Measurements from ENCODE around the gene SLC3A2. TPM values are rescaled to one million over a fixed set of nuclear protein-coding genes. Genes with fewer than 3 reads are reported as not detected.

Gene SLC3A2
- total and polyA plus RNA-seq, 10 donors: 48.7 to 138 (median 111) TPM

DNA sequence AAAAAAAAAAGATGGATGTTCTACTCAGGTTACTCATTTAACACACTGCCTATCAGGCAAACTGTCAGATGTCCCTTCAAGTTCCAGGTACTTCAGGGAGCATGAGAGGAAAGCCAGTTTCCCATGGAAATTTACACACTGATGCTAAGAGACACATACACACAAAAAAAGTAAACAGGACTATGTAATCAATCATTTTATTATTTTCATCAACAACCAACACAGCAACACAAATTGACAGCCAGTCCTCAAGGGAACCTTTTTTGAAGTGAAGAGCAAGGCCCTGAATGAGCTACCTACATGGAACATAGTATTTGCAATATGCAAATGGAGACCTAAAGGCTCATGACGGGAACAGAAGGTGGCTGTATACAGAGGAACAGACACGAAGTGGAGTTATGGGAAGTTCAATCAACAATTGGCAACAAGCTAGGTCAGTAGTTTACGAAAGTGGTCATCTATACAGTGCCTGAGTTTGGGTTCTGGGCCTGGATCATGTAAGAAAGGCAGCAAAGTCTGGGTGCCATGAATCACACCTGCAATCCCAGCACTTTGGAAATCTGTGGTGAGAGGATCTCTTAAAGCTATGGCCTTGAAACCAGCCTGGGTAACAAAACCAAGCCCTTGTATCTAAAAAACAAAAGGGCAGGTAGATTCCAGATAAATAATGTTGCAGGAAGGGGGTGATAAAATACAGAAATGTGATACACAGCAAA lies 28.7 kb upstream of the SLC3A2 start:
- peaks cover 0 to 39% (median 33%) of the 10 kb centered on the region in 6 donors for H3K36me3 ChIP-seq
- DNase-seq: no peak
- H3K27ac ChIP-seq: peak overlapping the region in 4 of 8 donors; percentile 13 to 42 (median 23)
- H3K4me3 ChIP-seq: no peak overlapping the region
- H3K9me3 ChIP-seq: no peaks in the 10 kb centered on the region
- H3K27me3 ChIP-seq (replicated peaks in 1 of 7): no peaks in the 10 kb centered on the region
- WGBS, 5 donors: 35 to 61% (median 50%) methylated on average over 3 of the region's 3 CpGs
- H3K4me1 ChIP-seq: peaks cover 18 to 58% (median 46%) of the 10 kb centered on the region in 6 donors
- intact Hi-C loops (cut with DNase I; ENCODE audit: low total_unique reads): no loop called here
- TF ChIP-seq, protein P1, sequence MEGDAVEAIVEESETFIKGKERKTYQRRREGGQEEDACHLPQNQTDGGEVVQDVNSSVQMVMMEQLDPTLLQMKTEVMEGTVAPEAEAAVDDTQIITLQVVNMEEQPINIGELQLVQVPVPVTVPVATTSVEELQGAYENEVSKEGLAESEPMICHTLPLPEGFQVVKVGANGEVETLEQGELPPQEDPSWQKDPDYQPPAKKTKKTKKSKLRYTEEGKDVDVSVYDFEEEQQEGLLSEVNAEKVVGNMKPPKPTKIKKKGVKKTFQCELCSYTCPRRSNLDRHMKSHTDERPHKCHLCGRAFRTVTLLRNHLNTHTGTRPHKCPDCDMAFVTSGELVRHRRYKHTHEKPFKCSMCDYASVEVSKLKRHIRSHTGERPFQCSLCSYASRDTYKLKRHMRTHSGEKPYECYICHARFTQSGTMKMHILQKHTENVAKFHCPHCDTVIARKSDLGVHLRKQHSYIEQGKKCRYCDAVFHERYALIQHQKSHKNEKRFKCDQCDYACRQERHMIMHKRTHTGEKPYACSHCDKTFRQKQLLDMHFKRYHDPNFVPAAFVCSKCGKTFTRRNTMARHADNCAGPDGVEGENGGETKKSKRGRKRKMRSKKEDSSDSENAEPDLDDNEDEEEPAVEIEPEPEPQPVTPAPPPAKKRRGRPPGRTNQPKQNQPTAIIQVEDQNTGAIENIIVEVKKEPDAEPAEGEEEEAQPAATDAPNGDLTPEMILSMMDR (IDR thresholded peaks at IDR 0.05 in 8 of 11, conservative IDR thresholded peaks at IDR 0.05 in 3 of 11): no peak
- no peak for TF ChIP-seq POLR2AphosphoS5 (IDR thresholded peaks at IDR 0.05)
- TF ChIP-seq POLR2A (IDR thresholded peaks at IDR 0.05): no peak

DNA sequence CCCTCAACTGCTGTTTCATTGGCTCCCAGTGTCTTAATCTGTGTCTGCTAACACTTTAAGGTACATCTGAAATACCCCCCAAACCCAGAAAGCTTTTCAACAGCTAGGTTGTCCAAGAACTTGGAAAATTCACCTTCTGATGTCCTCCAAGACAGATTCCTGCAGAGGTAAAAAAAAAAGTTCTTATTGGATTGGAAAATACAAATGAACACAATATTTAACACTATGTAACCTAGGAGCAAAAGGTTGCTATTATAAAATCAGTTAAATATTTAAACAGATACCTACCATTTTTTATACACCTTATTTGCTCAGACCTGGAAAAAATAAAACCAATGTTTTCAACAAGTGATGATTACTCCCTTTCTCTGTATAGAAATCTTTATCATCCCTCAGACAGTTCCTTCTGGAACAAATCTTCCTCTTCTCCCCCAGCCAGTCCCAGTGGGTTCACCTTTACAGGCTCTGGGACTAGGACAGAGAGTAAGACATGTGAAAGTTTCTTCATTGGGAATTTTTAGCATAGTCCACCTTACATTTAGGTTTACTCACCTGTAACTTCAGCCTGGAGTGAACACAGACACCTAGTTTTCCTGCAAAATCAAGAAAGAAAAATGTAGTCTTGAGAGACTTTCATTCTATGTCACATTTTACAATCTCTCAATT lies 28.0 kb upstream of the SLC3A2 start:
- H3K4me3 ChIP-seq: peak overlapping the region in 1 of 8 donors; percentile 83
- H3K36me3 ChIP-seq: peaks cover 0 to 39% (median 33%) of the 10 kb centered on the region in 6 donors
- no peak for DNase-seq
- H3K9me3 ChIP-seq: no peaks in the 10 kb centered on the region
- H3K27me3 ChIP-seq (replicated peaks in 1 of 7): no peaks in the 10 kb centered on the region
- TF ChIP-seq, protein P1 (IDR thresholded peaks at IDR 0.05 in 8 of 11, conservative IDR thresholded peaks at IDR 0.05 in 3 of 11): no peak
- TF ChIP-seq POLR2A (IDR thresholded peaks at IDR 0.05): no peak
- no peak for TF ChIP-seq POLR2AphosphoS5 (IDR thresholded peaks at IDR 0.05)
- peak overlapping the region in 1 of 8 donors; percentile 87 for H3K27ac ChIP-seq
- intact Hi-C loops (cut with DNase I; ENCODE audit: low total_unique reads): no loop called here
- peaks cover 22 to 65% (median 52%) of the 10 kb centered on the region in 6 donors for H3K4me1 ChIP-seq

DNA sequence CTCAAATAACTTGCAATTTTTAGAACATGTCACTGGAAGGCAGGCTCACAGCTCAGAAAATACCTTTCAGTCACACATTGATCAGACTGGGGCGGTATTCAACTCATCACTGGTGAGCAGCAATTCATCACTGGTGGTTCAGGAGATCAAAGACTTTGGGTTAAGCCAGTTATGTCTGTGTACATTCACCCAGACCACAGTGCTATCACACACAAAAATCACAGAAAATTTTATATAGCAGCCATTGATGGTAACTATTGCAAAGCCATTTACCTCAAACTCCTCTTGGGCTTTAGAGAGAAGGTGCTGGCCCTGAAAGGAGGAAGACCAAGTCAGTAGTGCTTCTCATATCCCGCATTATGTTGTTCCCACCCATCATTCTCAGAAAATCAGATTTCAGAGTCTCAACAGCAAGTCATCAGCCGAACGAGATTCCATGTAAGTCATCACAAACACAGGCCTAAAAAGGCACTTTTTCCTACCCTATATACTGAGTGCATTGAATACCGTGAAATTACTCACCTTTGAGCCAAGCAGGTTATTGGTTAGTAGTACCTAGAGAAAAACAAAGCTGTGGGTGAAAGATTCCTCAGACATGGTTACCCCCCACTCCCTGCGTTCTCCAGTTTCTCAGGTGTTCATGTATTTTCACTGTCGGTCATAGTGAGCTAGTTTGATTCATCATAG lies 27.3 kb upstream of the SLC3A2 start:
- intact Hi-C loops (cut with DNase I; ENCODE audit: low total_unique reads): no loop called here

More for the DNA sequence above, 27.3 kb upstream of the SLC3A2 start:
- H3K36me3 ChIP-seq: peaks cover 0 to 39% (median 33%) of the 10 kb centered on the region in 6 donors
- H3K9me3 ChIP-seq: no peaks in the 10 kb centered on the region
- H3K27me3 ChIP-seq (replicated peaks in 1 of 7): no peaks in the 10 kb centered on the region
- H3K27ac ChIP-seq: peak overlapping the region in 4 of 8 donors; percentile 85 to 90 (median 88)
- no peak for TF ChIP-seq POLR2AphosphoS5 (IDR thresholded peaks at IDR 0.05)
- TF ChIP-seq POLR2A (IDR thresholded peaks at IDR 0.05): no peak
- TF ChIP-seq, protein P1 (IDR thresholded peaks at IDR 0.05 in 8 of 11, conservative IDR thresholded peaks at IDR 0.05 in 3 of 11): no peak
- peak overlapping the region in 6 of 8 donors; percentile 61 to 95 (median 86) for H3K4me3 ChIP-seq
- DNase-seq: no peak
- WGBS, 5 donors: 56 to 60% (median 58%) methylated on average over 7 of the region's 7 CpGs
- peaks cover 22 to 72% (median 52%) of the 10 kb centered on the region in 6 donors for H3K4me1 ChIP-seq

Data from spleen (tissue), 11 donors.